Measurements from ENCODE around the gene AGBL2. TPM values are rescaled to one million over a fixed set of nuclear protein-coding genes. Genes with fewer than 3 reads are reported as not detected.

Gene AGBL2
- polyA plus RNA-seq, 1 donor from 2014 or later: not detected

GRCh38 chr11:47689480-47689879 is 25.7 kb downstream of the AGBL2 start:
- TF ChIP-seq MXI1 (conservative IDR thresholded peaks at IDR 0.05; ENCODE audit: poor library complexity, severe bottlenecking) (no peak), TAF1 (IDR thresholded peaks at IDR 0.05; ENCODE audit: low read depth) (no peak), POLR2AphosphoS5 (IDR thresholded peaks at IDR 0.05) (no peak), EP300 (conservative IDR thresholded peaks at IDR 0.05; ENCODE audit: poor library complexity, severe bottlenecking) (no peak), SMC3 (conservative IDR thresholded peaks at IDR 0.05; ENCODE audit: poor library complexity) (no peak), RAD21 (conservative IDR thresholded peaks at IDR 0.05) (no peak), EZH2 (IDR thresholded peaks at IDR 0.05; ENCODE audit: borderline replicate concordance, insufficient read depth, low read length, poor library complexity, severe bottlenecking) (no peak)
- TF ChIP-seq, protein P1, sequence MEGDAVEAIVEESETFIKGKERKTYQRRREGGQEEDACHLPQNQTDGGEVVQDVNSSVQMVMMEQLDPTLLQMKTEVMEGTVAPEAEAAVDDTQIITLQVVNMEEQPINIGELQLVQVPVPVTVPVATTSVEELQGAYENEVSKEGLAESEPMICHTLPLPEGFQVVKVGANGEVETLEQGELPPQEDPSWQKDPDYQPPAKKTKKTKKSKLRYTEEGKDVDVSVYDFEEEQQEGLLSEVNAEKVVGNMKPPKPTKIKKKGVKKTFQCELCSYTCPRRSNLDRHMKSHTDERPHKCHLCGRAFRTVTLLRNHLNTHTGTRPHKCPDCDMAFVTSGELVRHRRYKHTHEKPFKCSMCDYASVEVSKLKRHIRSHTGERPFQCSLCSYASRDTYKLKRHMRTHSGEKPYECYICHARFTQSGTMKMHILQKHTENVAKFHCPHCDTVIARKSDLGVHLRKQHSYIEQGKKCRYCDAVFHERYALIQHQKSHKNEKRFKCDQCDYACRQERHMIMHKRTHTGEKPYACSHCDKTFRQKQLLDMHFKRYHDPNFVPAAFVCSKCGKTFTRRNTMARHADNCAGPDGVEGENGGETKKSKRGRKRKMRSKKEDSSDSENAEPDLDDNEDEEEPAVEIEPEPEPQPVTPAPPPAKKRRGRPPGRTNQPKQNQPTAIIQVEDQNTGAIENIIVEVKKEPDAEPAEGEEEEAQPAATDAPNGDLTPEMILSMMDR (IDR thresholded peaks at IDR 0.05; ENCODE audit: poor library complexity, severe bottlenecking): no peak
- TF ChIP-seq, protein P2, sequence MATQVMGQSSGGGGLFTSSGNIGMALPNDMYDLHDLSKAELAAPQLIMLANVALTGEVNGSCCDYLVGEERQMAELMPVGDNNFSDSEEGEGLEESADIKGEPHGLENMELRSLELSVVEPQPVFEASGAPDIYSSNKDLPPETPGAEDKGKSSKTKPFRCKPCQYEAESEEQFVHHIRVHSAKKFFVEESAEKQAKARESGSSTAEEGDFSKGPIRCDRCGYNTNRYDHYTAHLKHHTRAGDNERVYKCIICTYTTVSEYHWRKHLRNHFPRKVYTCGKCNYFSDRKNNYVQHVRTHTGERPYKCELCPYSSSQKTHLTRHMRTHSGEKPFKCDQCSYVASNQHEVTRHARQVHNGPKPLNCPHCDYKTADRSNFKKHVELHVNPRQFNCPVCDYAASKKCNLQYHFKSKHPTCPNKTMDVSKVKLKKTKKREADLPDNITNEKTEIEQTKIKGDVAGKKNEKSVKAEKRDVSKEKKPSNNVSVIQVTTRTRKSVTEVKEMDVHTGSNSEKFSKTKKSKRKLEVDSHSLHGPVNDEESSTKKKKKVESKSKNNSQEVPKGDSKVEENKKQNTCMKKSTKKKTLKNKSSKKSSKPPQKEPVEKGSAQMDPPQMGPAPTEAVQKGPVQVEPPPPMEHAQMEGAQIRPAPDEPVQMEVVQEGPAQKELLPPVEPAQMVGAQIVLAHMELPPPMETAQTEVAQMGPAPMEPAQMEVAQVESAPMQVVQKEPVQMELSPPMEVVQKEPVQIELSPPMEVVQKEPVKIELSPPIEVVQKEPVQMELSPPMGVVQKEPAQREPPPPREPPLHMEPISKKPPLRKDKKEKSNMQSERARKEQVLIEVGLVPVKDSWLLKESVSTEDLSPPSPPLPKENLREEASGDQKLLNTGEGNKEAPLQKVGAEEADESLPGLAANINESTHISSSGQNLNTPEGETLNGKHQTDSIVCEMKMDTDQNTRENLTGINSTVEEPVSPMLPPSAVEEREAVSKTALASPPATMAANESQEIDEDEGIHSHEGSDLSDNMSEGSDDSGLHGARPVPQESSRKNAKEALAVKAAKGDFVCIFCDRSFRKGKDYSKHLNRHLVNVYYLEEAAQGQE (IDR thresholded peaks at IDR 0.05; ENCODE audit: borderline replicate concordance): no peak
- Histone ChIP-seq H3K27ac (ENCODE audit: low read length) (no peak overlapping the region), H3K4me3 (ENCODE audit: low read length) (no peak overlapping the region), H3K9ac (ENCODE audit: low read length) (no peak overlapping the region), H4K20me1 (ENCODE audit: insufficient read depth) (no peaks in the 10 kb centered on the region), H2AFZ (ENCODE audit: low read depth, low read length) (no peak overlapping the region), H3K9me3 (ENCODE audit: low read length) (no peaks in the 10 kb centered on the region), H3K4me2 (ENCODE audit: low read length) (no peak overlapping the region), H3K9me2 (ENCODE audit: insufficient read depth, low read length) (no peaks in the 10 kb centered on the region), H3K36me3 (ENCODE audit: insufficient read depth, low read length) (no peaks in the 10 kb centered on the region), H3K27me3 (ENCODE audit: insufficient read depth, low read depth, low read length) (no peaks in the 10 kb centered on the region), H3F3A (ENCODE audit: insufficient read depth, low read length, poor library complexity, severe bottlenecking) (no peaks in the 10 kb centered on the region), H3K79me2 (replicated peaks; ENCODE audit: insufficient read depth, low read length) (no peaks in the 10 kb centered on the region)

DNA sequence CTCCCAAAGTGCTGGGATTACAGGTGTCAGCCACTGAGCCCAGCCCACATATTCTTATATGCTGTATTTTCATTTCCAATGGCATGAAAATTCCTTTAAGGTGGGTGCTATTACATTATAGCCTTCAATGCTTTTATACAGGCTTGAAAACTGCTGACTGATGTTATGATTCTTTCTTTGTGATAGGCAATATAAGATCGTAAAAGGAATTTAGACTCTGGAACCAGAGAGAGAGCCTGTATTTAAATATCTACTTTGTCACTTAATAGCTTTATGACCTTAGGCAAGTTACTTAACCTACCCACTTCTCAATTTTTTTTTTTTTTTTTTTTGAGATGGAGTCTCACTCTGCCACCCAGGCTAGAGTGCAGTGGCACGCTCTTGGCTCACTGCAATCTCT is 26.2 kb downstream of the AGBL2 start:
- H3K79me2 ChIP-seq (replicated peaks; ENCODE audit: insufficient read depth, low read length): no peaks in the 10 kb centered on the region
- no peaks in the 10 kb centered on the region for H3F3A ChIP-seq (ENCODE audit: insufficient read depth, low read length, poor library complexity, severe bottlenecking)
- no peaks in the 10 kb centered on the region for H3K9me2 ChIP-seq (ENCODE audit: insufficient read depth, low read length)
- no peak overlapping the region for H3K27ac ChIP-seq (ENCODE audit: low read length)
- H3K9me3 ChIP-seq (ENCODE audit: low read length): no peaks in the 10 kb centered on the region
- no peak overlapping the region for H3K4me3 ChIP-seq (ENCODE audit: low read length)
- no peak overlapping the region for H3K4me2 ChIP-seq (ENCODE audit: low read length)
- no peak for TF ChIP-seq SMC3 (conservative IDR thresholded peaks at IDR 0.05; ENCODE audit: poor library complexity)
- TF ChIP-seq EZH2 (IDR thresholded peaks at IDR 0.05; ENCODE audit: borderline replicate concordance, insufficient read depth, low read length, poor library complexity, severe bottlenecking): no peak
- TF ChIP-seq EP300 (conservative IDR thresholded peaks at IDR 0.05; ENCODE audit: poor library complexity, severe bottlenecking): no peak
- TF ChIP-seq, protein P2 (IDR thresholded peaks at IDR 0.05; ENCODE audit: borderline replicate concordance): no peak
- no peaks in the 10 kb centered on the region for H3K36me3 ChIP-seq (ENCODE audit: insufficient read depth, low read length)
- no peak overlapping the region for H2AFZ ChIP-seq (ENCODE audit: low read depth, low read length)
- no peak overlapping the region for H3K9ac ChIP-seq (ENCODE audit: low read length)
- H3K27me3 ChIP-seq (ENCODE audit: insufficient read depth, low read depth, low read length): no peaks in the 10 kb centered on the region
- no peaks in the 10 kb centered on the region for H4K20me1 ChIP-seq (ENCODE audit: insufficient read depth)
